Measurements from ENCODE around the gene CATSPERZ.
"Not testable (repeated sequence)": the region's sequence is repeated elsewhere in the genome, so short reads cannot be mapped to it uniquely, and the experiment has no call there.

The CATSPERZ gene

DNA sequence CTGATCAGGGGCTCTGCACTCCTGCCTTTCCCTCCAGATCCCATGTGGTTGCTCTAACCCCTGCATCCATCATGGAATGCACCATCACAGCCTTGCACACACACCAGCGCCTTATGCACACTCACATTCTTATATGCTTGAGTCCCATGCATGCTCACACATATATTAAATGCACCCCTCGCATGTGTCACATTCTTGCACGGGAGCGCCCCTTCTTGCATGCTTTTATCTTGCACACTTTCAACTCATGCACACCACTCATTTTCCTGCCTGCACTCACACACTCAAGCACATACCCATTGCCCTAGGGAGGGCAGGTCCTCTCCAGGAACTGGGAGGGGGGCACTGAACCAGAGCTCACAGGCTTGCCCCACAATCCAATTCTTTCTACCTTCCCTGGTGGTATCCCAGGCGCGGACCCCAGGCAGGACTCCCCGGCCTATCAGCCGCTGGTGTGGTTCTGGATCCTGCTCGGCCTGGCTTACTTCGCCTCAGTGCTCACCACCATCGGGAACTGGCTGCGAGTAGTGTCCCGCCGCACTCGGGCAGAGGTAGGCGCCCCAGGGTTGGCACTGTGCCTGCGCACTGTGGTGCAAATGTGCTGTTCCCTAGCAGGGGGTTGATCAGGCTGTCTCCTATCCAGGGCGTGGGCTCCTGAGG lies 2.3 kb upstream of the CATSPERZ start:
- no peak for DNase-seq

- DNase-seq, result peak in 49 of 56 donors; percentile 26 to 84 (median 57)
Measured at GRCh38 chr11:64298966-64299846, 952 bp upstream of the CATSPERZ start.

DNA sequence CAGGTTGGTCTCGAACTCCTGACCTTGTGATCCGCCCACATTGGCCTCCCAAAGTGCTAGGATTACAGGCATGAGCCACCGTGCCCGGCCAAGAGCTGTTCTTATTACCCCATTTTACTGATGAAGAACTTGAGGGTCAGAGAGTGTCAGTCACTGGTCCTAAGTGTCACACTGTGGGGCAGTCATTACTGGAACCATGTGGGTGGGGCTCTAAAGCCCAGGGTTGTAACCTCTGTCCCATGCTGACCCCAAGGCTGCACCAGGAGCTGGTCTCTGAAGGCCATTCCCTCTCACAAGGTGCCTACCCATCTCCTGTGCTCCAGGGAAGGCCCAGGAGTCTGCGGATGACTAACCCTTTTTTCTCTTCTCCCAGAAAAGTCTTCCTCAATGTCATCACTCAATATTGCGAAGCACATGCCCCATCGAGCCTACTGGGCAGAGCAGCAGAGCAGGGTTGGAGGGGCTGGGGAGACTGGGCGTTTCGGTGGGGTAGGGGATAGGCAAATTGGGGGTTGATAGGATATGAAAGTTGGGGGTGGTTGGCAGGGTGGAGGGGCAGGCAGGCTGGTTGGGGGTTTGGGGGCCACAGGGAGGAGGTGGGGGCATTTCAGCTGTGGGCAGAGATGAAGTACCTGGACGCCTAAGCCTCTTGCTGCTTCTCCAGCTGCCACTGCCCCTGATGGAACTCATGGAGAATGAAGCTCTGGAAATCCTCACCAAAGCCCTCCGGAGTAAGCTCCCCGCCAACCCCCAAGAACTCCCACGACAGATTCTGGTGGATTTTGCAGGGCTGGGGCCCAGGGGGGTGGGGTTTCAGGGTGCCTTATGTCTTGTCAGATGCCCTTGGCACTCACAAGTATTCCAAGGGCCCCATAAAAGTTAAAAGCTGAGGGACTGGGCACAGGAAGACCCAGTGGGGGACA lies 3.2 kb downstream of the CATSPERZ start:
- no peak for DNase-seq

- no peak for DNase-seq
Measured at GRCh38 chr11:64304032-64304315, 3.8 kb downstream of the CATSPERZ start.

- peak in 55 of 56 donors; percentile 38 to 96 (median 74) for DNase-seq
Measured at GRCh38 chr11:64304316-64305072, 4.3 kb downstream of the CATSPERZ start.

DNA sequence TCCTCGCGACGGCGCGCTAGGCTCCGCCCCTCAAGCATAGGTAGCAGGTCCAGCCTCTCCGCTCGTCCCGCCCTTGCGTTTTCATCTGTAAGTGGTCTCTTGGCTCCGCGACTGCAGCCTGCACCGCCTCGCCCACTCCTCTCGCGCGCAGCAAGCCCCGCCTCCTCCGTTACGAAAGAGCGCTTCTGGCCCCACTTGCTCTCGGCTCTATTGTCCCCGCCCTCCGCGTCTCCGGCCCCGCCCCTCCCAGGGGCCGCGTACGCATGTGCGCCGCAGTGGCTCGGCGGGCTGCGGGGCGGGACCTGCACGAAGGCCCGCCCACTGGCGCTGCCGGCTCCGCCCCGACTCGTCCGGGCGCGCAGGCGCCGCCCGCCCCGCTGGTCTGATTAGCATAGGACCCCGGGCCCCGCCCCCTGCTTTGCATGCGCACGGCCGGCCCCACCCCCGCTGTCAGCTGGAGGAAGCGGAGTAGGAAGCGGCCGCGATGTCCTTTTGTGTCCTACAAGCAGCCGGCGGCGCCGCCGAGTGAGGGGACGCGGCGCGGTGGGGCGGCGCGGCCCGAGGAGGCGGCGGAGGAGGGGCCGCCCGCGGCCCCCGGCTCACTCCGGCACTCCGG lies 5.0 kb downstream of the CATSPERZ start, which contains the start of gene ESRRA:
Gene ESRRA (plus strand): TSS at position 450 of the 616 bp plus-strand sequence. CDS start 1,656 bp downstream, outside the sequence.
- peak; percentile 82 to 100 (median 99) for DNase-seq

DNA sequence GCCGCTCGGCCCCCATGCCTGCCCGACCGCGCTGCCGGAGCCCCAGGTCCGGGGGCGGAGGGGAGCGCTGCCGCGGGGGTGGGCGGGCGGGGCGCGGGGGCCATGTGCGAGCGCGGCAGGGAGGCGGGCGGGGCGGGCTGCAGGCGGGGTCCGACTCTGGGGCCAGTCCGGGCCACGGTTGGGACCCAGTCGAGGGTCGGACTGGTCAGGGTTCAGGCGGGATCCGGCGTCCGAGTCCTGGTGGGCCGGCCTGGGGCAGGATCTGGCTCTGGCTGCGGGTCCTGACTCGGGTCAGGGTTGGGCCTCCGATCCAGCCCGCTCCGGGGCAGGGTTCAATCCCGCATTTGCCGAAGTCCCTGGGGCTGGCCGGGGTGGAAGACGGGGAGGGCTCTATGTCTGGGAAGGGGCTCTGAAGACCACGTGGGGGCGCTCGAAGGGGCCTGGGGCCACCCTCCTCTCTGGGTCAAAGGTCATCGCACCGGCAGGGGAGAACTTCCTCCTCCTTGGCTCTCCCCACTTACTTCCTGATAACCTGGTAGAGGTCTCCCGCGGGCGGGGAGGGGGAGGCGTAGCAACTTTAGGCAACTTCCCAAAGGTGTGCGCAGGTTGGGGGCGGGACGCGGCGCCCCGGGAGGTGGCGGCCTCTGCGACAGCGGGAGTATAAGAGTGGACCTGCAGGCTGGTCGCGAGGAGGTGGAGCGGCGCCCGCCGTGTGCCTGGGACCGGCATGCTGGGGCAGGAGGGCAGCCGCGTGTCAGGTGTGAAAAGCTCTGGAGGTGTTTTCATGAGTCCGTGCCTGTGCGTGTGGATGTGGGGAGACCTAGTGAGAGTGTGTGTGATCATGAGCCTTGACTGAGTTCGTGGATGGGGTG lies 5.8 kb downstream of the CATSPERZ start:
- DNase-seq, result peak in 43 of 56 donors; percentile 17 to 82 (median 59)

GRCh38 chr11:64306563-64306875 lies 6.4 kb downstream of the CATSPERZ start:
- no peak for DNase-seq

- peak in 8 of 56 donors; percentile 12 to 38 (median 34) for DNase-seq
Measured at GRCh38 chr11:64306876-64307622, 6.9 kb downstream of the CATSPERZ start.

GRCh38 chr11:64307795-64308194 lies 7.6 kb downstream of the CATSPERZ start:
- not testable (repeated sequence) for DNase-seq

DNA sequence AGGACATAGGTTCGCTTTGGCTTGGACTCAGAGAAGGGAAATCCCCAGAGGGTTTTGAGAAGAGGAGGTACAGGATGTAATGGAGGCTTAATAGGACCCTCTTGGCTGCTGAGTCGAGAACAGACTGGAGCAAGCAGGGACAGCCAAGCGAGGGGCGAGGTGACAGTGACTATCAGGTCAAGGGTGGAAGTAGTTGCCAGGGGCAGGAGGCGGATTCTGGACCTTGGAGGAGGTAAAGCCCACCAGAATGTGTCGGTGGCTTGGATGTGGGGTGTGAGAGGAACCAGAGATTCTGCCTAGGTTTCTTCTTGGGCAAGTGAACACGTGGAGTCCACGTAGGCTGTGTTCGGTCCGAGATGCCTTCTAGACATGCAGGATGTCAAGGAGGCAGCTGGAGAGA lies 12.8 kb downstream of the CATSPERZ start:
- no peak for DNase-seq

DNA sequence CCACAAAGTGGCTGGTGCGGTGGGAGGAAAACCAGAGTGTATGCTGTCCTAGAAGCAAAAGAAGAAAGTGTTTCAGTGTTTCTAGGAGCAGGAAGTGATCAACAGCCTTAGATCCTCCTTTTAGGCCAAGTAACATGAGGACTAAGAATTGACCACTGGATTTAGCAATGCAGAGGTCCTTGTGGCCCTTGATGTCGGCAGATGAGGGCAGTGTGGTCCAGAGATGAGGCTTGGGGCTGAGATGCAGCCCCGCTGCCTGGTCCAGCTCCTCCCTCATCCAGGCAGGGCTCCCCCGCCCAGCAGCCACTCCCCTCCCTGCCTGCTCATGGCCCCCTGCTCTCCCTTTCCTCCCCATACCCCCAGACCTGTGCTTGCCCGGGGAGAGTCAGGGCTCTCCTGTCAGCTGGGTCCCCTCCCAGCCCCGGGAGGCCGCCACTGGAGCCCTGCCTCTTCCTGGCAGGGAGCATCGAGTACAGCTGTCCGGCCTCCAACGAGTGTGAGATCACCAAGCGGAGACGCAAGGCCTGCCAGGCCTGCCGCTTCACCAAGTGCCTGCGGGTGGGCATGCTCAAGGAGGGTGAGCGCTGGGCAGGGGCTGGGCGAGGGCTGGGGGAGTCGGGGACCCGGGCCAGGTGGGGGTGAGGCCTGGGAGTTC lies 13.5 kb downstream of the CATSPERZ start:
- peak in 18 of 56 donors; percentile 14 to 69 (median 38) for DNase-seq

GRCh38 chr11:64314146-64314804 lies 14.1 kb downstream of the CATSPERZ start:
- no peak for DNase-seq

- DNase-seq, result no peak
Measured at GRCh38 chr11:64314805-64315561, 14.8 kb downstream of the CATSPERZ start.

DNA sequence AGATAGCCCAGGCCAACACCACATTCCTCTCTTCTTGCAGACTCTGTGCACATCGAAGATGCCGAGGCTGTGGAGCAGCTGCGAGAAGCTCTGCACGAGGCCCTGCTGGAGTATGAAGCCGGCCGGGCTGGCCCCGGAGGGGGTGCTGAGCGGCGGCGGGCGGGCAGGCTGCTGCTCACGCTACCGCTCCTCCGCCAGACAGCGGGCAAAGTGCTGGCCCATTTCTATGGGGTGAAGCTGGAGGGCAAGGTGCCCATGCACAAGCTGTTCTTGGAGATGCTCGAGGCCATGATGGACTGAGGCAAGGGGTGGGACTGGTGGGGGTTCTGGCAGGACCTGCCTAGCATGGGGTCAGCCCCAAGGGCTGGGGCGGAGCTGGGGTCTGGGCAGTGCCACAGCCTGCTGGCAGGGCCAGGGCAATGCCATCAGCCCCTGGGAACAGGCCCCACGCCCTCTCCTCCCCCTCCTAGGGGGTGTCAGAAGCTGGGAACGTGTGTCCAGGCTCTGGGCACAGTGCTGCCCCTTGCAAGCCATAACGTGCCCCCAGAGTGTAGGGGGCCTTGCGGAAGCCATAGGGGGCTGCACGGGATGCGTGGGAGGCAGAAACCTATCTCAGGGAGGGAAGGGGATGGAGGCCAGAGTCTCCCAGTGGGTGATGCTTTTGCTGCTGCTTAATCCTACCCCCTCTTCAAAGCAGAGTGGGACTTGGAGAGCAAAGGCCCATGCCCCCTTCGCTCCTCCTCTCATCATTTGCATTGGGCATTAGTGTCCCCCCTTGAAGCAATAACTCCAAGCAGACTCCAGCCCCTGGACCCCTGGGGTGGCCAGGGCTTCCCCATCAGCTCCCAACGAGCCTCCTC lies 15.7 kb downstream of the CATSPERZ start:
- DNase-seq, result not testable (repeated sequence)
